ENCODE data around the gene NRF1.

GRCh38 chr7:129689995-129690581 is 78.6 kb downstream of the NRF1 start:
- TF ChIP-seq CTCF (CRISPR knock-in tag; IDR thresholded peaks at IDR 0.05) (no peak), SMAD3 (CRISPR knock-in tag; IDR thresholded peaks at IDR 0.05) (no peak), AFF4 (CRISPR knock-in tag; IDR thresholded peaks at IDR 0.05) (no peak), RELA (CRISPR knock-in tag; IDR thresholded peaks at IDR 0.05) (no peak), PPARG (CRISPR knock-in tag; conservative IDR thresholded peaks at IDR 0.05) (no peak), SUZ12 (IDR thresholded peaks at IDR 0.05; ENCODE audit: low read depth, low read length) (no peak), MTA1 (CRISPR knock-in tag; IDR thresholded peaks at IDR 0.05; ENCODE audit: borderline replicate concordance) (no peak)
